Activated T-cell treated with anti-CD3 and anti-CD28 coated beads for 4 hours (primary cell): ENCODE data around the gene NBPF4.
"Not testable (repeated sequence)": the region's sequence is repeated elsewhere in the genome, so short reads cannot be mapped to it uniquely, and the experiment has no call there.

Experiments used
- DNase-seq: peaks from one replicate; pipeline ENCODE4 v3.0.0-alpha.2; 2020

The NBPF4 gene

DNA sequence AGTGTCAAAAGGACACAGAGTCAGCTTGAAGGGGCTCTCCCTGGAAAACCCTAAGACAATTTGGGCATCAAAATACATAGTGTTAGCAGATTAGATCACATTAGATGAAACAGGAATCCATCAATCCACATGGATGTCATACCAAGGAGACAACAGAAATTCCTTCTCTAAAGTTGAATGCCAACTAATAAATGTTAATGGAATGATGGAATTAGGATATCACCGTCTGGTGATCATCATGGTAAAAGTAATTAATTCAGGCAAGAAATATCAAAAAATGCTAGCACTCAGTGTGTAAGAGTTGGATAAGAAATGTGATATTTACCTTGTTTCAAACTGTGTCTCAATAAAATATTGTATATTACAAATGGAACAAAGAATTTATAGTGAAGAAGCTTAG, 32.9 kb downstream of the NBPF4 start:
- no peak for DNase-seq

DNA sequence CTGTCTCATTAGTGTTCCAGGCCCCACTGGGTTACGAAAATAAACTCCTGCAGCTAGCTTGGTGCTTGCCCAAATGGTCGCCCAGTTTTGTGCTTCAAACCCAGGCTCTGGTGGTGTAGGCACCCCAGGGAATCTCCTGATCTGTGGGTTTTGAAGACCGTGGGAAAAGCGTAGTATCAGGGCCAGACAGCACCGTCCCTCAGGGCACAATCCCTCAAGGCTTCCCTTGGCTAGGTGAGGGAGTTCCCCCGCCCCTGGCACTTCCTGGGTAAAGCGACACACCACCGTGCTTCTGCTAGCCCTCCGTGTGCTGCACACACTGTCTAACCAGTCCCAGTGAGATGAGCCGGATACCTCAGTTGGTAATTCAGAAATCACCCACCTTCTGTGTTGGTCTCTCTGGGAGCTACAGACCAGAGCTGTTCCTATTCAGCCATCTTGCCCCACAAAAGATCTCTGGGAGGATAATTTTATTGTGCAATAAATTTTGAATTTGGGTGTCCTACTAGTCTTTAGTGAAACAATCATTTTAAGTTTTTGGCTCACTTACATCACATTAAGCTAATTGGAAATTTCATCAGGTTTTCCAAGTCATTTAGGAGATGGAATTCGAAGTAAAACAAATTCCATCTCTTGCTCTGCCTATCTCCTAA, 34.3 kb downstream of the NBPF4 start:
- DNase-seq = no peak

DNA sequence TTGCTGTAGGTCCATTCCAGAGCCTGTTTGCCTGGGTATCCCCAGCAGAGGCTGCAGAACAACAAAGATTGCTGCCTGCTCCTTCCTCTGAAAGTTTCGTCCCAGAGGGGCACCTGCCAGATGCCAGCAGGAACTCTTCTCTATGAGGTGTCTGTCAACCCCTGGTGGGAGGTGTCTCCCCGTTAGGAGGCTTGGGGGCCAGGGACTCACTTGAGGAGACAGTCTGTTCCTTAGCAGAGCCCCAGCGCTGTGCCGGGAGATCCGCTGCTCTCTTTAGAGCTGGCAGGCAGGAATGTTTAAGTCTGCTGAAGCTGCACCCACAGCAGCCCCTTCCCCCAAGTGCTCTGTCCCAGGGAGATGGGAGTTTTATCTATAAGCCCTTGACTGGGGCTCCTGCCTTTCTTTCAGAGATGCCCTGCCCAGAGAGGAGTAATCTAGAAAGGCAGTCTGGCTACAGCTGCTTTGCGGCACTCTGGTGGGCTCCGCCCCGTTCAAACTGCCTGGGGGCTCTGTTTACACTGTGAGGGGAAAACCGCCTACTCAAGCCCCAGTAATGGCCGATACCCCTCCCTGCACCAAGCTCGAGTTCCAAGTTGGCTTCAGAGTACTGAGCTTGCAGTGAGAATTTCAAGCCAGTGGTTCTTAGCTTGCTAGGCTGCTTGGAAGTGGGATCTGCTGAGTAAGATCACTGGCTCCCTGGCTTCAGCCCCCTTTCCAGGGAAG, 35.0 kb downstream of the NBPF4 start:
- DNase-seq = no peak

DNA sequence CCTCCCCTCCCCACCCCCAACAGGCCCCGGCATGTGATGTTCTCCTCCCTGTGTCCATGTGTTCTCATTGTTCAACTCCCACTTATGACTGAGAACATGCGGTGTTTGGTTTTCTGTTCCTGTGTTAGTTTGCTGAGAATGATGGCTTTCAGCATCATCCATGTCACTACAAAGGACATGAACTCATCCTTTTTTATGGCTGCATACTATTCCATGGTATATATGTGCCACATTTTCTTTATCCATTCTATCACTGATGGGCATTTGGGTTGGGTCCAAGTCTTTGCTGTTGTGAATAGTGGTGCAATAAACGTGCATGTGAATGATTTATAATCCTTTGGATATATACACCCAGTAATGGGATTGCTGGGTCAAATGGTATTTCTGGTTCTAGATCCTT, 40.3 kb downstream of the NBPF4 start:
- not testable (repeated sequence) for DNase-seq

DNA sequence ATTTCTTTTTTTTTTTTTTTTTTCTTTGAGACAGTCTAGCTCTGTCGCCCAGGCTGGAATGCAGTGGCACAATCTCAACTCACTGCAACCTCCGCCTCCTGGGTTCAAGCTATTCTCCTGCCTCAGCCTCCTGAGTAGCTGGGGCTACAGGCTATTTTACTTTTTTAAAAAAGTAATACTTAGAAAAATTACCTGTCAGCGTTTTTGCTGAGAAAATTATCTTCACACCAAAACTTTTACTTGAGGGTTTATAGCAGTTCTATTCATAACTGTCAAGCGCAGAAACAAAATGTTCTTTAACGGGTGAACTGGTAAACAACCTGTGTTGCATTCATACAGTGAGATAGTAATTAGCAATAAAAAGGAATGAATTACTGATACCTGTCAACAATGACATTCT, 42.2 kb downstream of the NBPF4 start:
- no peak for DNase-seq

DNA sequence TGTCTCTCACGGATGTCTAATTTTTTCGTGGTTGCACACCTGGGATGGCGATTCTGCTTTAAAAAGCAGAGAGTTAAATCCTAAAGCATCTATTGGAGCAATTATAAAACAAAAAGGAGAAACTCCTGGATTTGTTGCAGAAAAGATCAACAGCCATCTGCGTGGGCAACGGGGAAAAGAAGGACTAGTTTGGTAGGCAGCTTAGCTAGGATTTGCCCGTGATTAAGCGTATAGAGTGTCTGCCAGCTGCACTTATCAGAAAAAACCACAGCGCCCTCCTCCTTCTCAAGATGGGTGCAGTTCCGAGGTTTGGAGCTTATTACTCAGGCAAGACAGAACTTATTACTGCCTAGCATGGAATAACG, 43.2 kb downstream of the NBPF4 start:
- DNase-seq = no peak

DNA sequence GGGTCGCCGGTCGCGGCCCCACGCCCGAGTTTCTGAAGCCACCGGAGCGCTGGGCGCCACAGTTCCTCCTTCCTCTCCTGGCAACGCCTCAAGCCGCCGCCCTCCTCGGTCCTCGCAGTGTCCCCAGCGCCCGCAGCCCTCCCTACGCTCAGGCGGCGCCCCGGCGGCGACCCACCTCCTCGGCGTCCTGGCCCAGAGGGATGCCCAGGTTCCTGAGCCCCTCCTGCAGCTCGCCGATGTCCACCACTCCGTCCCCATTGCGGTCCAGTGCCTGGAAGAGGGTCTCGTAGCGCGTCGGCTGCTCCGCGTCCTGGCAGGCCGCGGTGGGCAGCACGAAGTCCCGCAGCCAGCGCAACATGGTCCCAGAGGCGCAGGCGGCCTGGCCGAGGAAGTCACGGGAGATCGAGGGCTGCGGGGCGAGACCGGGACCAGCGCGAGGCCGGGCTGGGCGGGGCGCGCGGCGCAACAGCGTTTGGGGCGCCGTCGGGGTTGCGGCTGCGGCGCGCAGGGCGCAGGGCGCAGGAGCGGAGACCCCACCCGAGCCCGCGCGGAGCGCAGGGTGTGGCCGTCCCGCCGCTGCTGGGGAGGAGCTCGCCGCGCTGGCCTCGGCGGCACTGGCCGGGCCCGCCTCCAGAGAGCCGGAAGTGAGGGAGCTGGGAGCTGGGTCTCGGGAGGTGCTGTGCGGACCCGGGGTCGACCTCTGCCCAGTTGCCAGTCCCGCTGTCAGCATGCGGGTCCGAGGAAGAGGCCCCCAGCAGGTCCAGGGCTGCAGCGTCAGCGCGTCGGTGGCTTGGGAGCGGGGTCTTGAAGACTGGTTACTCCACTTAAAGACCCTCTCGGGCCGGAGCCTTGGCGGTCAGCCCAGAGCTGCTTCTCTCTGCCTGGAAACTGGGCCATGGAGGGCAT, 43.8 kb downstream of the NBPF4 start, which contains the start of gene SLC25A24:
Gene SLC25A24, minus strand, starts transcription at position 563 of the 906 bp plus-strand sequence. Its CDS starts 205 bp downstream, at position 358.
- DNase-seq = no peak

DNA sequence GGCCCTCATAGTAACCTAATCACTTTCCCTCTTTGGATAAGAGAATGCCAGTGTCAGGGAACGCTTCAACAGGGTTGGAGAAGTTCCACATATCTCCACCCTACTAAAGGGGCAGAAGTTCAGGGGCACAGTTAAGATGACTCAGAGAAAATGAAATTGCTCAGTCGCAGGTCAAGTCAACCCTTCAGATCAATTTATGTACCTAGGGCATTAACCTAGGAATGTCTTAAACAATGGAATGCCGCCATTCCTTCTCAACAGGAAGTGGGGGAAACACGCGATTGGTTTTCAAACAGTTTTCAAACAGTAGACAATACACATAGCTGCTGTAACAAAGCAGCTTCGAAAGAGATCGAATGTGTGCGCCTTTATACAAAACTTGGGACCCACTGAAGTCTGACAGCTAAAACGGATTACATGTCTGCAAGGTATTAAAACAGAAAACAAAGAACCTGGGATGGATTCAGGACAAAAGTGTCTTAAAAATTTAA, 44.6 kb downstream of the NBPF4 start:
- DNase-seq = no peak

DNA sequence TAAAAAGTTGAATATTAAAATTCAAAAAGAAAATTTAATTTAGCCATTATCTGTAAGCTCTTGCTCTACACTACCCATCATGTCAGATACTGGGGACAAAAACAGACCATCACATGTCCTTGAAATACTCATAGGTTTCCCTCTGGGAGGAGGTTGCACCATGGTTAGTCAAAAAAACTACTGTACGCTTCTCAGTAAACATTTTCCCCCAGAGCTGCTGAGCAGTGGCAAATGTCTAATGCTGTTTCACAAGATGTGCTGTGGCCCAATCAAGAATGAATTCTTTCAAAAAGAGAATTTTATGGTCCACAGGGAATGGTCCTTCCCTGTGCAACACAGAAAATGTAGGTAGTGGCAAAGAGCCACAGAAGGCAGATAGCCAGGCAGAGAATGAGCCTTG, 49.8 kb downstream of the NBPF4 start:
- DNase-seq = no peak

DNA sequence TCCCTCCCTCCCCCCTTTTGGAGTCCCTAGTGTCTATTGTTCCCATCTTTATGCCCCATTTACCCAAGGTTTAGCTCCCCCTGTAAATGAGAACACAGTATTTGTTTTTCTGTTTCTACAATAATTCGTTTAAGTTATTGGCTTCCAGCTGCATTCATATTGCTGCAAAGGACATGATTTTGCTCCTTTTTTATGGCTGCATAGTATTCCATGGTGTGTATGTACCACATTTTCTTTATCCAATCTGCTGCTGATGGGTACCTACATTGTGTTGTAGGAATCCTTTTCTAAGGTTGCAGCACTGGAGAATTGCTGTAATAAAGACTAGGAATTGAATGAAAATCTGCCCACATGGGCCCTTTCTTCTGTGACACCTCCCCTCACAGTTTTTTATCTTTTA, 50.5 kb downstream of the NBPF4 start:
- DNase-seq = no peak

DNA sequence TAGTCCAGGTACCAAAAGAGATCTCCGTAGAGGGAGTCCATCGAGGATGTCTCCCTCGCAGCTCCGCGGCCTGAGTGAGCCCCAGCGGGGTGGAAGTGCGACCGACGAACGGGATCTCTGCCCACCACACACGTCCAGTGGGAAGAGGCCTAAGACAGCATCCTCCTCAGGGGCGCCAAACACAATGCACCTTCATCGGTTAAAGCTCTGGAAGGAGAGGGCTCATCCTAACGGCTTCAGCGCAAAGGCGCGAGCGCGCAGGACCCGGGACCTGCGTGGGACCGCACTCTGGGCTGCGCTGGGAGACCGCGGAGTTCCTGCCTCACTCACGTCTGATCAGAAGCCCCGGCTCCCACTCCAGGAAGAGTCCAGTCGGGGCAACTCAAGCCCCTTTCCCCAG, 51.3 kb downstream of the NBPF4 start:
- no peak for DNase-seq

DNA sequence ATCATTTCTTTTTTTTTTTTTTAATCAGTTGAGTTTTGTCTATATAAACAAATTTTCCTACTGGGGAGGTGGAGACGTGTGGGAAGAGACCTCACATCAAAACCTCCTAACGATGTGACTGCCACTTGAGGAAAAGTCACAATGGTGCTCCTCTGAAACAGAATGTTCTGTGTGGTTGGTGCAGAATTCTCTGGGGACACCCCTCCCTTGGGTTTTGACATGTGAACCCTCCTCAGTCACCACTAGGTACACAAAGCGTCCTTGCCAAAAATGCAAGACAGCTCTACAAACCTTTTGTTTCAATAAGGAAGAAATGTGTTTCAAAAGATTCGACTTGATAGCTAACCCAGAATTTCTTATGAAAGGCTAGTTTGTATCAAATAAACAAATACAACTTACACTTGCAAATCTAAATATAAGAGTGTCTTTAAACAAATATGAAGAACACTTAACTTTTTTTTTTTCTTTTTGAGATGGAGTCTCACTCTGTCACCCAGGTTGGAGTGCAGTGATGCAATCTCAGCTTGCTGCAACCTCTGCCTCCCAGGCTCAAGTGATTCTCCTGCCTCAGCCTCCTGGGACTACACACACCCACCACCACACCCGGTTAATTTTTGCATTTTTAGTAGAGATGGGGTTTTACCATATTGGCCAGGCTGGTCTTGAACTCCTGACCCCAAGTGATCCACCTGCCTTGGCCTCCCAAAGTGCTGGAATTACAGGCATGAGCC, 53.0 kb downstream of the NBPF4 start:
- DNase-seq = no peak

DNA sequence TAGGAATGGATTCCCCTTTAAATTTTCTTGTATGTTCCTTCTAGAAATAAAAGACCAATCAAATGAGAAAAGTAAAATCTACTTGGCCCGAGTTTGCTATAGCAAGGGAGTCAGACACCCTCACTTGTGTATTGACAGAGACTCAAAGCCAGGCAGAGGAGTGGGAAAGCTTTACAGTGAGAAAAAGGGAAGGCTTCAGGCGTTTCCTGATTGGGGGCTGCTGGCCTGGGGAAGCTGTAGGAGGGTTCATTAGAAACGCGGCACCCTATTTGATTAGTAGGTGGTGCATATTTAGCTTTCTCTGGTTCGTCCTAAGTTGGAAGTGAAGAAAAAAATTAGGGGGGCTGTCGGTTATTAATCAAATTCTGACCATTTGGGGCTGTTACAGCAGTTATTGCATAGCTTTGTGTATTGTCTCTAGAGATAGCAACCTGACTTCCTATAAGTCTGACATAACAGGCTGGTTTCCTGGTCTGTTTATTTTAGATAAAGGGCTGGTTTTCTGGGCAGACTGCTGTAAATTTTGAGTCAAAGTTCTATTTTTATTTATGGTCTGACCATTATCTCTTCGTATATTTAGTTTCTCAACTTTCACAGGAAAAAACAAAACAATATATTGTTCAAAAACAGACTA, 53.8 kb downstream of the NBPF4 start:
- no peak for DNase-seq

DNA sequence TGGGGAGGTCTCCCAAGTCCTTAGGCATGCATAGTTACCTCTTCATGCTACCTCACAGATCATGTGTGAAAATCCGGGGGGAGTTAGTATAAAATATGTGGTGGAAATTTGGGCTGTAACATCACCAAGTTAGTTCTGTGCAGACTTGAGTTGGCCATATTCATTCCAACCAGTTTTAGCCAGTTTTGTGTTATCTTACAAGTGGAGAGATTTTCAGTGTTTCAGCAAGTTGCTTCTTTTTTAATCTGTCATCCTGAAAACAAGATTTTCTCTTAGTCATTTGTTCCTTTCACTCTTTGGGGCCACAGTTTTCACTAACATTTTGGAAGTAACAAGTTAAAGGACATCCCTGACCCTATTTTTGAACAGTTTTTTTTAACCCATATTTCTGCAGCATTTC, 55.1 kb downstream of the NBPF4 start:
- DNase-seq = no peak

DNA sequence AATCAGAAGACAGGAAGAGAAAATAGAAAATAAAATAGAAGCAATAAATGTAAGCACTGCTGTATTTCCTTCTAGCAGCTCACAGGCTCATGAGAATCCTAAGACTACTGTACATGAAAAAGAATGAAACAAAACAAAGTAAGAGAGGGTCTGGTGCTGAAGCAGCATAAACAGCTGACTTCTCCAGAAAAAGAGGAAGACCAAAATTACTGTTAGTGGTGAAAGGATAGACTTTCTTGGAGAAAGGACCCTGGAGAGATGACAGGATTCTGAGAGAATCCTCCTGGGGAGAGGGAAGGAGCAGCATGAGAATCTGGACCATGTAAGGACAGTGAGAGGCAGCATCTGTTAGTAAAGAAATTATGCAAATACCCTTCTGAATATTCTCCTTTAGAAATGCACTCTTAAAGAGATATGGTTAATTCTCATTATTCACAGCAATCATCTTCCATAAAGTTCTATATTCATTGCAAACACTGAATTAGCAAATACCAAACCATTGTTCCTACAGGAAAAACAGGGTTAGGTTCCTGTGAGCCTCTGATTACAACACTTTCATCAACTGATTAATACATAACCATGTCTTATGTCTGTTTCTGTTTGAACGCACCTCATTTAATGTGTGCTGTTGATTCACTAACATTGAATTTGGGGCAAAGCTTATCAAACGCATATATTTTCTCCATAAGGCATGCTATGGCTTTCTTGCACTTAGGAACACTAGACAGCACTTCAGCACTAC, 60.7 kb downstream of the NBPF4 start:
- no peak for DNase-seq

DNA sequence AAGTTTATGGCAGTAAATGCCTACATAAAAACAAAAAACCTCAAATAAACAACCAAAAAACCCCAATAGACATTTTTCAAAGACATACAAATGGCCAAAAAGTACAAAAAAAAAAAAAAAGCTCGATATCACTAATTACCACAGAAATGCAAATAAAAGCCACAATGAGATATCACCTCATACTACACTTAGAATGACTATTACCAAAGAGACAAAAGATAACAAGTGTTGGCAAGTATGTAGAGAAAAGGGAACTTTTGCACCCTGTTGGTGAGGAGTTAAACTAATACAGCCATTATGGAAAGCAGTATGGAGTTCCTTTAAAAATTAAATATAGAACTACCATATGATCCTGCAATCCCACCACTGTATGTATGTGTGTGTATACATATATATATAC, 64.9 kb downstream of the NBPF4 start:
- DNase-seq = no peak
